Glutamatergic neuron (in vitro differentiated cells): ENCODE data around the gene GNS. TPM values are rescaled to one million over a fixed set of nuclear protein-coding genes. Genes with fewer than 3 reads are reported as not detected.

ENCODE experiments used
- DNase-seq: peaks from one replicate; pipeline ENCODE4 v3.0.0; 2022
- H3K27ac Mint-ChIP-seq: one replicate; pipeline ENCODE4 v1.8.0; 2020; ENCODE audit warnings: mild to moderate bottlenecking, mixed read lengths, inconsistent platforms; ENCODE audit not compliant: unreplicated experiment
- H3K27me3 Mint-ChIP-seq: one replicate; pipeline ENCODE4 v1.8.0; 2020; ENCODE audit warnings: mild to moderate bottlenecking, moderate library complexity, mixed read lengths, inconsistent platforms; ENCODE audit not compliant: unreplicated experiment
- H3K36me3 Mint-ChIP-seq: one replicate; pipeline ENCODE4 v1.8.0; 2020; ENCODE audit warnings: mild to moderate bottlenecking, mixed read lengths, inconsistent platforms; ENCODE audit not compliant: unreplicated experiment
- H3K4me1 Mint-ChIP-seq: one replicate; pipeline ENCODE4 v1.8.0; 2020; ENCODE audit warnings: mild to moderate bottlenecking, low read depth, mixed read lengths, inconsistent platforms; ENCODE audit not compliant: unreplicated experiment
- H3K4me3 Mint-ChIP-seq: one replicate; pipeline ENCODE4 v1.8.0; 2020; ENCODE audit warnings: mild to moderate bottlenecking, mixed read lengths, inconsistent platforms; ENCODE audit not compliant: unreplicated experiment
- H3K9me3 Mint-ChIP-seq: one replicate; pipeline ENCODE4 v1.8.0; 2020; ENCODE audit warnings: mild to moderate bottlenecking, moderate library complexity, mixed read lengths, inconsistent platforms; ENCODE audit not compliant: unreplicated experiment
- total RNA-seq: library from RNA; stranded (reverse); fragmentation: NEBNext Ultra II Directional; extraction: Animal tissue kit (Norgen Biotek cat#: 25700); gene quantifications from one replicate; pipeline ENCODE4 v1.2.1, GENCODE V29; 2021; ENCODE audit not compliant: unreplicated experiment
- TF ChIP-seq, protein P1 (sequence below): fragments of 200-600 bp; sonication (generic); IDR thresholded peaks from one replicate; pipeline ENCODE4 v1.5.0; 2021; ENCODE audit not compliant: partially characterized antibody, unreplicated experiment

Gene GNS
- total RNA-seq, 1 donor from 2014 or later = 145 TPM

GRCh38 chr12:64681200-64682052 is 77.8 kb downstream of the GNS start:
- peaks cover 5% of the 10 kb centered on the region for H3K9me3 Mint-ChIP-seq
- TF ChIP-seq, protein P1, sequence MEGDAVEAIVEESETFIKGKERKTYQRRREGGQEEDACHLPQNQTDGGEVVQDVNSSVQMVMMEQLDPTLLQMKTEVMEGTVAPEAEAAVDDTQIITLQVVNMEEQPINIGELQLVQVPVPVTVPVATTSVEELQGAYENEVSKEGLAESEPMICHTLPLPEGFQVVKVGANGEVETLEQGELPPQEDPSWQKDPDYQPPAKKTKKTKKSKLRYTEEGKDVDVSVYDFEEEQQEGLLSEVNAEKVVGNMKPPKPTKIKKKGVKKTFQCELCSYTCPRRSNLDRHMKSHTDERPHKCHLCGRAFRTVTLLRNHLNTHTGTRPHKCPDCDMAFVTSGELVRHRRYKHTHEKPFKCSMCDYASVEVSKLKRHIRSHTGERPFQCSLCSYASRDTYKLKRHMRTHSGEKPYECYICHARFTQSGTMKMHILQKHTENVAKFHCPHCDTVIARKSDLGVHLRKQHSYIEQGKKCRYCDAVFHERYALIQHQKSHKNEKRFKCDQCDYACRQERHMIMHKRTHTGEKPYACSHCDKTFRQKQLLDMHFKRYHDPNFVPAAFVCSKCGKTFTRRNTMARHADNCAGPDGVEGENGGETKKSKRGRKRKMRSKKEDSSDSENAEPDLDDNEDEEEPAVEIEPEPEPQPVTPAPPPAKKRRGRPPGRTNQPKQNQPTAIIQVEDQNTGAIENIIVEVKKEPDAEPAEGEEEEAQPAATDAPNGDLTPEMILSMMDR = no peak
- H3K4me3 Mint-ChIP-seq = no peak overlapping the region
- no peak for DNase-seq
- peaks cover 5% of the 10 kb centered on the region for H3K27me3 Mint-ChIP-seq
- H3K36me3 Mint-ChIP-seq = no peaks in the 10 kb centered on the region
- H3K27ac Mint-ChIP-seq = no peak overlapping the region
- H3K4me1 Mint-ChIP-seq = peaks cover 17% of the 10 kb centered on the region

DNA sequence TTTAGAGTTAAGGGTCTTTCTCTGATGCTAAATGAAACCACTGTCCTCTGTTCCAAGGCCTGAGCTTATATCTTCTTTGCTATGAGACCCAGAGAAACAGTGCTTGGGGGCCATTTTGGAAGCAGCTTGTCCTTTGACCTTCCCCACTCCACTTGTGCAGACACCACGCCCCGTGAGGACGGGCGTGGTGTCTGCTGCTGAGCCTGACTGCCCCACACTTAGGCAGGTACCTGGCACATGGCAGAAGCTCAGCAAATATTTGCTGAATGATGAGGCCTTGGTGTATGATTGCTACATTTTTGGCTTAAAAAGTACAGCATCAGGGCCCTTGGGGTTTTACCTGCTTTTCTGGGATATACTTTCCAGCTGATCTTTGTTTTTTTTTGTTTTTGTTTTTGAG is 79.0 kb downstream of the GNS start:
- TF ChIP-seq, protein P1 = no peak
- peaks cover 5% of the 10 kb centered on the region for H3K9me3 Mint-ChIP-seq

DNA sequence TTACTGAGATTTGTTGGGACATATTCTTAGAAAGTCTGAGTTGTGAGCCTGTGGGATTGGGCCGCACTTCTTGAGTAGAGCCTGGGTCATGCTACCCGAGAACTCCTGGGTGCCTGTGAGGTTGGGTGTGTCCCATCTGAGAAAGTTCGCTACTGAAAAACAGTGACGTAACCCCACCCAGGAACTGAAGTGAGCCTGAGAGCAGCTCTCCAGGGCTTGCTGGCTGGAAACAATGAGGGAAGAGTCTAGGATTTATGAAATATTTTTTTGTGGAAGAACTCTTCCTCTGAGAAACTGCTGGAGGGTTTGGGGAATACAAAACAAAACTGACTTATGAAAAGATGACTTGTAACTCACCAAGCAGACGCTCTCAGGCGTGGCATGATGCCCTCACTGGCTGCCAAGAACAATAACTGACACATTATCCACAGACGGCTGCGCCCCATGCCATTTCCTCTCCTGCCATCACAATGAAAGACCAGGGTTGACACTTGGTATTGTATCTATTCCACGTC is 79.7 kb downstream of the GNS start:
- peaks cover 19% of the 10 kb centered on the region for H3K4me1 Mint-ChIP-seq
- H3K9me3 Mint-ChIP-seq = peaks cover 5% of the 10 kb centered on the region
- TF ChIP-seq, protein P1 = no peak

More for the DNA sequence above, 79.0 kb downstream of the GNS start:
- H3K4me3 Mint-ChIP-seq = peak overlapping the region; percentile 14
- no peaks in the 10 kb centered on the region for H3K36me3 Mint-ChIP-seq
- no peak overlapping the region for H3K27ac Mint-ChIP-seq
- DNase-seq = no peak
- peaks cover 5% of the 10 kb centered on the region for H3K27me3 Mint-ChIP-seq
- peaks cover 17% of the 10 kb centered on the region for H3K4me1 Mint-ChIP-seq

GRCh38 chr12:64678835-64679234 is 80.4 kb downstream of the GNS start:
- Mint-ChIP-seq H3K9me3 (peaks cover 5% of the 10 kb centered on the region), H3K27me3 (peaks cover 7% of the 10 kb centered on the region)
- DNase-seq = no peak

More for the DNA sequence above, 79.7 kb downstream of the GNS start:
- Mint-ChIP-seq H3K27ac (no peak overlapping the region), H3K4me3 (no peak overlapping the region), H3K27me3 (peaks cover 6% of the 10 kb centered on the region), H3K36me3 (no peaks in the 10 kb centered on the region)
- DNase-seq = no peak

More at GRCh38 chr12:64678835-64679234, 80.4 kb downstream of the GNS start:
- Mint-ChIP-seq H3K4me3 (no peak overlapping the region), H3K36me3 (no peaks in the 10 kb centered on the region), H3K4me1 (peaks cover 24% of the 10 kb centered on the region), H3K27ac (no peak overlapping the region)
- TF ChIP-seq, protein P1 = no peak
